Renal pelvis (tissue), 12 donors: ENCODE data around the gene TCAF1. TPM values are rescaled to one million over a fixed set of nuclear protein-coding genes. Genes with fewer than 3 reads are reported as not detected.
A peak's percentile ranks its signal among the peaks of the same experiment; 100 is the strongest.

Source experiments
- DNase-seq: peaks from one replicate; pipeline ENCODE4 v3.0.0-alpha.2; 2013
- long read RNA-seq, 16 experiments: transcript quantifications; one replicate each; lab custom pipeline, GENCODE V29; 2026
- polyA plus RNA-seq, 3 donors: library from polyadenylated mRNA; unstranded; fragments of 120-200 nt; gene quantifications; one replicate each; pipeline ENCODE4 v1.2.1, GENCODE V29; 2013; ENCODE audit not compliant: insufficient read length in 3 of 3

The TCAF1 gene
- 10 to 100 TPM; 79.2 to 80.9 (median 80.7) TPM for polyA plus RNA-seq
- long read RNA-seq, donor 1, full-length matches to known transcripts: 2 of 2 reads
- long read RNA-seq, donor 1, partial matches to known transcripts: 0 of 2 reads
- long read RNA-seq, donor 1, other reads (novel, unspliced or antisense): 0 of 2 reads
- long read RNA-seq, donor 2, full-length matches to known transcripts: 3 of 11 reads
- long read RNA-seq, donor 2, partial matches to known transcripts: 8 of 11 reads
- long read RNA-seq, donor 2, other reads (novel, unspliced or antisense): 0 of 11 reads
- long read RNA-seq, donor 3: 0 reads
- long read RNA-seq, donor 4, full-length matches to known transcripts: 2 of 2 reads
- long read RNA-seq, donor 4, partial matches to known transcripts: 0 of 2 reads
- long read RNA-seq, donor 4, other reads (novel, unspliced or antisense): 0 of 2 reads
- long read RNA-seq, donor 5: 0 reads
- long read RNA-seq, donor 6, partial matches to known transcripts: 29 of 29 reads
- long read RNA-seq, donor 6, other reads (novel, unspliced or antisense): 0 of 29 reads
- long read RNA-seq, donor 7, partial matches to known transcripts: 0 of 1 reads
- long read RNA-seq, donor 7, other reads (novel, unspliced or antisense): 0 of 1 reads
- long read RNA-seq, donor 8, full-length matches to known transcripts: 2 of 8 reads
- long read RNA-seq, donor 8, partial matches to known transcripts: 6 of 8 reads
- long read RNA-seq, donor 8, other reads (novel, unspliced or antisense): 0 of 8 reads
- long read RNA-seq, donor 9, full-length matches to known transcripts: 4 of 17 reads
- long read RNA-seq, donor 9, partial matches to known transcripts: 13 of 17 reads
- long read RNA-seq, donor 9, other reads (novel, unspliced or antisense): 0 of 17 reads
- long read RNA-seq, donor 10, full-length matches to known transcripts: 4 of 12 reads
- long read RNA-seq, donor 10, partial matches to known transcripts: 8 of 12 reads
- long read RNA-seq, donor 10, other reads (novel, unspliced or antisense): 0 of 12 reads
- long read RNA-seq, donor 11, full-length matches to known transcripts: 1 of 1 reads
- long read RNA-seq, donor 11, partial matches to known transcripts: 0 of 1 reads
- long read RNA-seq, donor 11, other reads (novel, unspliced or antisense): 0 of 1 reads
- long read RNA-seq, donor 12, full-length matches to known transcripts: 9 of 39 reads
- long read RNA-seq, donor 12, partial matches to known transcripts: 30 of 39 reads
- long read RNA-seq, donor 12, other reads (novel, unspliced or antisense): 0 of 39 reads
- long read RNA-seq, donor 13: 0 reads
- long read RNA-seq, donor 14, full-length matches to known transcripts: 5 of 11 reads
- long read RNA-seq, donor 14, partial matches to known transcripts: 6 of 11 reads
- long read RNA-seq, donor 14, other reads (novel, unspliced or antisense): 0 of 11 reads
- long read RNA-seq, donor 15, full-length matches to known transcripts: 3 of 51 reads
- long read RNA-seq, donor 15, partial matches to known transcripts: 48 of 51 reads
- long read RNA-seq, donor 15, other reads (novel, unspliced or antisense): 0 of 51 reads
- long read RNA-seq, donor 16, full-length matches to known transcripts: 3 of 24 reads
- long read RNA-seq, donor 16, partial matches to known transcripts: 21 of 24 reads
- long read RNA-seq, donor 16, other reads (novel, unspliced or antisense): 0 of 24 reads

GRCh38 chr7:143901668-143902331 lies at the start of gene TCAF1:
Gene TCAF1, minus strand, starts transcription at chr7:143902176. Its CDS starts 25,568 bp downstream, at chr7:143876608.
- peak; percentile 95 for DNase-seq

- DNase-seq: no peak
These were observed 46.8 kb upstream of the TCAF1 start for GRCh38 chr7:143948733-143949132.

GRCh38 chr7:143947111-143947510 lies 45.1 kb upstream of the TCAF1 start:
- no peak for DNase-seq

- no peak for DNase-seq
These were observed 43.4 kb upstream of the TCAF1 start for GRCh38 chr7:143945423-143945822.

DNA sequence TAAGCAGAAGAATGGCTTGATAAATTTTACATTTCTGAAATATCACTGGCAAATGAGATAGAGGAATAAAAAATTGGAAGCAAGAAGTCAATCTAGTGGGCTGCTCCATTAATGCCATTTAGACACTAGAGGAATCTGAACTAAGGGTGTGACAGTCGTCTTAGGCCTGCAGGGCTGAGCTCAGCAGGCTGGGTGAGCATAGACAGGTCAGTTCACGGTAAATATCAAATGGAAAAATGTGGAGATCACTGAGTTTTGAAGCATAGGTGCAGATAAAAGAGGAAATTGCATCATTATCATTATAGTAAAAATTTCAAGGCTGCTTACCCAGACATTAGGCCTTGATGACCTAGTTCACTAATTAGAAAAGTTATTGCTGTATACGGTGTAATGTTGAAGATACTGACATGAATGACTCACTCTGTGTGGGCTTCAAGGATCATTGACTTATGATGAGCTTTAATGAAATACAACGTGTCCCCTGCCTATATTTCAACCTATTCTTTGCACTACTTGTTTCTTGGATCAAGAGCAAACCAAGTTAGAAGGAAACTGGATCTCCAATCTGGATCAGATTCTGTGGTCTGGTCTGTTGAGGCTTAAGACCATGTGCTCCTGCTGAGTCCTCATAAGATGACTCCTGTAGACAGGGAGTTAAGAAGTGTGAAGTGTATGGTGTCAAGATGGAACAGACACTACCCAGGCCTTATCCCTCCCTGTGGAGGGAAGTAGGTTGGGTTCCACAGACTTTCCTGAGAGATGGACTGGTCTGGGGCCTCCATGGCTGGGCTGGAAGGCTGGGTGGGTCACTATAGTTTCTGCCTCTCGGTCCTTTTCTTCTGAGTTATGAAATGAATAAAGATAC lies 36.6 kb upstream of the TCAF1 start:
- no peak for DNase-seq

DNA sequence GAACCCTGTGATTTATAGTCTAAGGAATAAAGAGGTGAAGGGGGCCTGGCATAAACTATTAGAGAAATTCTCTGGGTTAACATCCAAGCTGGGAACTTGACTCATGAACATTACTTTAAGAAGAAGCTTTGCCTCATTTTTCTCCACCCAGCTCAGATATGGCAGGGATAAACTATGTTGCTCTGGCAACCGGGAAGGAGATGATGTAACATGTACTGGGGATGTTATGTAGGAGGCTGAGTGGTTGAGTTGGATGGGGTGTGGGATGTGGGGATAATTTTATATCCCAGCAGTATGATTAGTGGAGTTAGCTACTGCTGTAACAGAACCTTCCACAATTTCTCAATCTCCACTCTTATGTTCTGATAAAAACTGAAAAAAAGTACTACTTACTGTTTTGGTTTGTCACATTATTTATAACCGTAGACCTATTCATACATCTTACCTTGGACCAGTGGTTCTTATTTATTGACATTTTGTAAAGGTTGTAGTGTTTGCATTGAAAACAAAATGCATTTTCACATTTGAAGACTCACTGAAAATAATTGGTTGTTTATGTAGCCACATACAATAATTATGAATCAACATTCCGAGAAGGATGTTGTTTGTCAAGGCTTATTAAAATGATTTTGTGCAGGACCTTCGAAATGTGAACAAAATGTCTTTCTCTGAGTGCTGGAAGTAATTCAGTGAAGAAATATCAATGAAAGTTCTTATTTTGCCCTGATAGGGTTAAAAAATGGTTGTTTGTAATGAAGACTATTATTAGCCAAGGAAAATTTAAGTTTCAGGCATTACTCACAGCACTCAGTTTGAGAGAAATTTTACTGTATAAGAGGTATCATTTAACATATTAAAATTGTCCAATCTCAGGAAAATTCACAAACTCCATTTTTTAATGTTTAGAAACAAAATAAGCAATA lies 34.4 kb upstream of the TCAF1 start:
- DNase-seq: no peak

- DNase-seq: no peak
These were observed 32.8 kb upstream of the TCAF1 start, which contains the start of gene OR2F2 for GRCh38 chr7:143934526-143935325. Gene OR2F2, plus strand, starts transcription at chr7:143935233. Its CDS starts 0 bp downstream, at chr7:143935233.

GRCh38 chr7:143931739-143932138 lies 29.8 kb upstream of the TCAF1 start:
- DNase-seq: no peak

- no peak for DNase-seq
These were observed 27.4 kb upstream of the TCAF1 start for GRCh38 chr7:143929224-143929920.

GRCh38 chr7:143924851-143925250 lies 22.9 kb upstream of the TCAF1 start:
- no peak for DNase-seq

GRCh38 chr7:143914938-143915652 lies 13.1 kb upstream of the TCAF1 start:
- DNase-seq: no peak

DNA sequence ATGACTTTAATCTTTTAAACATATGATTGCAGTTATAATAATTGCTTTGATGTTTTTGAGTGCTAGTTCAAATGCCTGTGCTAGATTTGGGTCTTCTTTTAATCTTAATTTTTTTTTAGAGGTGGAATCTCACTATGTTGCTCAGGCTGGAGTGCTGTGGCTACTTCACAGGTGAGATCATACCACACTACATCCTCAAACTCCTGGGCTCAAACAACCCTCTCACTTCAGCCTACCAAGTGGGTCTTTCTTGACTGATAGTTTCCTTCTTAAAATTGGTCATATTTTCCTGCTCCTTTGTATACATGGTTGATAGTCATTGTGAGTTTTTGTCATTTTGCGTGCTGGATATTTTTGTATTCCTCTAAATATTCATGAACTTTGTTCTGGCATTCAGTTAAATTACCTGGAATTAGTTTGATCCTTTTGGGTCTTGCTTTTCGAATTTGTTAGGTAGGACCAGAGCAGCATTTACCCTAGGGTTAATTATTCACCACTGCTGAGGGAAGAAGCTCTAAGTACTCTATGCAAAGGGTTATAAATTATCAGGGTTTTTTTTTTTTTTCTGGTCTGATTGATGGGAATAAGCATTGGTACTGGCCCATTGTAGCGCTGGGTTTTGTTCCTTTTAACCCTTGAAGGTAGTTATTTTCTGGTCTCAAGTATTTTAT lies 12.1 kb upstream of the TCAF1 start:
- no peak for DNase-seq

- no peak for DNase-seq
These were observed 8.7 kb upstream of the TCAF1 start for GRCh38 chr7:143910473-143911248.

DNA sequence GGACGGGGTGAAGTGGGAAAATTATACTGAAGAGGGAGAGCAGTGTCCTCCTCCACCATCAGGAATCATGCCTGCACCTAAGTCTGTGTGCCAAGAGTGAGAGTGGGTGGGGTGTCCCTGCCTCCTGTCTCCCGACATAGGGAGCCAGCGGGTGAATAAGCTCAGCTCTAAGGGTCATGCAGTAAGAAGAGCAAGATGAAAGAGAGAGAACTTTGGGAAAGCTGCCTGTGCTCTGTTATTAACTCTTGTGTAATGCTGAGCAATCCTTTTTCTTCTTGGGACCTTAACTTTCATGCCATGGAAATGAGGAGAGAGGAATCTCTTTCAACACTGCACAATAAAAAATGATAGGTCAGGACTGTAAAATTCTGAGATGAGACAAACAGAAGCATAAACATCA lies 7.9 kb upstream of the TCAF1 start:
- no peak for DNase-seq

- DNase-seq: no peak
These were observed 6.1 kb upstream of the TCAF1 start for GRCh38 chr7:143908120-143908519.
